ENCODE data around the gene MRPS18A. TPM values are rescaled to one million over a fixed set of nuclear protein-coding genes. Genes with fewer than 3 reads are reported as not detected.

Gene MRPS18A
- total RNA-seq, 1 experiment from 2014 or later = 105 TPM

DNA sequence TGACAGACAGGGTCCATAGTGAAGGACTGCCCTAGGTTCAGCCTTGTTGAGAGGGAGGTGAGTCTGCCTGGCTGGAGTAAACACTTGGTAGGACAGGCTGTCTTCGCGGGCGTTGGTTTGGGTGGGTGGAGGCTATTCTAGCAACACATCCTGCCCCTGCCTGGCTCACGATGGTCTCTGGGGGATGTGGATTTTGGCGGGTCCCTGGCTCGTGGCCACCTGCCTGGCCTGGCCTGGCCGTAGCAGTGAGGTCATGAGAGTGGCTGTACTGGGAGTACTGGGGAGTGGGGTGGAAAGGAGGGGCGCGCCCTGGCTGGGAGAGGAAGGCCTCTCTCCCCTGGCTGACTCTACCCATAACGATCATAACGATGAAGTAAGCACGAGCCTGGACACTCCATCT lies 30.2 kb upstream of the MRPS18A start:
- no TSS peak for BruUV-seq (replicated peaks)
- Histone ChIP-seq H3F3A (ENCODE audit: low read length, unreplicated experiment) (no peaks in the 10 kb centered on the region), H3K4me3 (ENCODE audit: low read length) (no peak overlapping the region), H2AFZ (ENCODE audit: low read length) (no peak overlapping the region), H3K27me3 (ENCODE audit: low read length) (no peaks in the 10 kb centered on the region), H3K27ac (ENCODE audit: low read length) (no peak overlapping the region), H3K4me1 (ENCODE audit: insufficient read depth, low read length) (no peaks in the 10 kb centered on the region), H3K9ac (ENCODE audit: low read length) (no peak overlapping the region), H3K79me2 (ENCODE audit: low read length) (no peaks in the 10 kb centered on the region), H3K4me2 (ENCODE audit: low read length) (no peak overlapping the region), H4K20me1 (ENCODE audit: low read length) (no peaks in the 10 kb centered on the region), H3K36me3 (ENCODE audit: low read depth, low read length) (no peaks in the 10 kb centered on the region), H3K9me3 (ENCODE audit: low read length) (no peaks in the 10 kb centered on the region), H3K9me2 (replicated peaks; ENCODE audit: low read length) (no peaks in the 10 kb centered on the region)
- TF ChIP-seq EZH2 (IDR thresholded peaks at IDR 0.05; ENCODE audit: low read length, unreplicated experiment) (no peak), EZH2phosphoT487 (IDR thresholded peaks at IDR 0.05; ENCODE audit: borderline replicate concordance, low read length) (no peak)
- TF ChIP-seq, protein P1, sequence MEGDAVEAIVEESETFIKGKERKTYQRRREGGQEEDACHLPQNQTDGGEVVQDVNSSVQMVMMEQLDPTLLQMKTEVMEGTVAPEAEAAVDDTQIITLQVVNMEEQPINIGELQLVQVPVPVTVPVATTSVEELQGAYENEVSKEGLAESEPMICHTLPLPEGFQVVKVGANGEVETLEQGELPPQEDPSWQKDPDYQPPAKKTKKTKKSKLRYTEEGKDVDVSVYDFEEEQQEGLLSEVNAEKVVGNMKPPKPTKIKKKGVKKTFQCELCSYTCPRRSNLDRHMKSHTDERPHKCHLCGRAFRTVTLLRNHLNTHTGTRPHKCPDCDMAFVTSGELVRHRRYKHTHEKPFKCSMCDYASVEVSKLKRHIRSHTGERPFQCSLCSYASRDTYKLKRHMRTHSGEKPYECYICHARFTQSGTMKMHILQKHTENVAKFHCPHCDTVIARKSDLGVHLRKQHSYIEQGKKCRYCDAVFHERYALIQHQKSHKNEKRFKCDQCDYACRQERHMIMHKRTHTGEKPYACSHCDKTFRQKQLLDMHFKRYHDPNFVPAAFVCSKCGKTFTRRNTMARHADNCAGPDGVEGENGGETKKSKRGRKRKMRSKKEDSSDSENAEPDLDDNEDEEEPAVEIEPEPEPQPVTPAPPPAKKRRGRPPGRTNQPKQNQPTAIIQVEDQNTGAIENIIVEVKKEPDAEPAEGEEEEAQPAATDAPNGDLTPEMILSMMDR (conservative IDR thresholded peaks at IDR 0.05; ENCODE audit: low read depth, low read length) = no peak
- intact Hi-C loops (cut with micrococcal nuclease) = no loop called here
- ATAC-seq (no peak), DNase-seq (no peak)
- POLR2A ChIA-PET (ENCODE audit: unreplicated experiment) = no interaction called here
- CTCF ChIA-PET = no interaction called here

GRCh38 chr6:43717389-43717788 lies 29.8 kb upstream of the MRPS18A start:
- Histone ChIP-seq H3K9me2 (replicated peaks; ENCODE audit: low read length) (no peaks in the 10 kb centered on the region), H3F3A (ENCODE audit: low read length, unreplicated experiment) (no peaks in the 10 kb centered on the region), H3K9me3 (ENCODE audit: low read length) (no peaks in the 10 kb centered on the region), H3K4me1 (ENCODE audit: insufficient read depth, low read length) (no peaks in the 10 kb centered on the region), H3K79me2 (ENCODE audit: low read length) (no peaks in the 10 kb centered on the region), H3K27ac (ENCODE audit: low read length) (no peak overlapping the region), H3K36me3 (ENCODE audit: low read depth, low read length) (no peaks in the 10 kb centered on the region), H3K4me3 (ENCODE audit: low read length) (no peak overlapping the region), H4K20me1 (ENCODE audit: low read length) (no peaks in the 10 kb centered on the region), H3K9ac (ENCODE audit: low read length) (no peak overlapping the region), H3K27me3 (ENCODE audit: low read length) (no peaks in the 10 kb centered on the region), H3K4me2 (ENCODE audit: low read length) (no peak overlapping the region), H2AFZ (ENCODE audit: low read length) (no peak overlapping the region)
- ATAC-seq (no peak), DNase-seq (no peak)
- TF ChIP-seq EZH2phosphoT487 (IDR thresholded peaks at IDR 0.05; ENCODE audit: borderline replicate concordance, low read length) (no peak), EZH2 (IDR thresholded peaks at IDR 0.05; ENCODE audit: low read length, unreplicated experiment) (no peak)
- TF ChIP-seq, protein P1 (conservative IDR thresholded peaks at IDR 0.05; ENCODE audit: low read depth, low read length) = no peak
- CTCF ChIA-PET = no interaction called here
- no TSS peak for BruUV-seq (replicated peaks)
- POLR2A ChIA-PET (ENCODE audit: unreplicated experiment) = no interaction called here
- intact Hi-C loops (cut with micrococcal nuclease) = no loop called here

DNA sequence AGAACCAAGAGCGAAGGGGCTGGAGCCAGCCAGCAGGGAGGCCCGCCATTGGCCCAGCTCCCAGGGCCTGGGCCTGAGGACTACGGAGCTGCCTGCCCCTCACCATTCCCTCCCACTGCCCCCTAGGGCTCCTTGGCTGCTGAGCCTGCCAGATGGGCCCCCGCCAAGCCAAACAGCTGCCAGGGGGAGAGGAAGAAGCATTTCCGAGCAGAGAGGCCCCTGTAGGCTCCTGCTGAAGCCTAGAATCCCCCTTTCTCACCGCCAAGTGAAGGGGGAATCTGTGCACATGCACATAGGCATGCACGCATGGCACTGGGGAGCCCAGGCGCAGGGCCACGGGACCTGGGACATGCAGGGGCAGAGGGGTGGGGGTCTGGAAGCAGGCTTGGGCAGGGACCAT lies 28.5 kb upstream of the MRPS18A start:
- H3K27me3 ChIP-seq (ENCODE audit: low read length) = no peaks in the 10 kb centered on the region
- H3K4me2 ChIP-seq (ENCODE audit: low read length) = no peak overlapping the region
- no peaks in the 10 kb centered on the region for H3K79me2 ChIP-seq (ENCODE audit: low read length)
- intact Hi-C loops (cut with micrococcal nuclease) = no loop called here
- no peaks in the 10 kb centered on the region for H3F3A ChIP-seq (ENCODE audit: low read length, unreplicated experiment)
- H3K4me1 ChIP-seq (ENCODE audit: insufficient read depth, low read length) = no peaks in the 10 kb centered on the region
- H3K36me3 ChIP-seq (ENCODE audit: low read depth, low read length) = no peaks in the 10 kb centered on the region
- ATAC-seq (no peak), DNase-seq (no peak)
- no peak overlapping the region for H3K9ac ChIP-seq (ENCODE audit: low read length)
- no peak overlapping the region for H3K4me3 ChIP-seq (ENCODE audit: low read length)
- ChIA-PET POLR2A (ENCODE audit: unreplicated experiment) (no interaction called here), CTCF (no interaction called here)
- BruUV-seq (replicated peaks) = no TSS peak
- H3K27ac ChIP-seq (ENCODE audit: low read length) = no peak overlapping the region
- no peaks in the 10 kb centered on the region for H3K9me2 ChIP-seq (replicated peaks; ENCODE audit: low read length)
- no peaks in the 10 kb centered on the region for H4K20me1 ChIP-seq (ENCODE audit: low read length)
- TF ChIP-seq, protein P1 (conservative IDR thresholded peaks at IDR 0.05; ENCODE audit: low read depth, low read length) = no peak
- TF ChIP-seq EZH2 (IDR thresholded peaks at IDR 0.05; ENCODE audit: low read length, unreplicated experiment) (no peak), EZH2phosphoT487 (IDR thresholded peaks at IDR 0.05; ENCODE audit: borderline replicate concordance, low read length) (no peak)
- H2AFZ ChIP-seq (ENCODE audit: low read length) = no peak overlapping the region
- no peaks in the 10 kb centered on the region for H3K9me3 ChIP-seq (ENCODE audit: low read length)

All from PC-3 (cell line).